Thyroid gland (tissue), 4 donors: ENCODE results near the gene ESRP2. TPM values are rescaled to one million over a fixed set of nuclear protein-coding genes. Genes with fewer than 3 reads are reported as not detected.

Experiments used
- DNase-seq, 2 donors: peaks; one replicate each; pipeline ENCODE4 v3.0.0-alpha.2; 2019
- H3K27ac ChIP-seq, 3 donors: fragments of 200-600 bp; sonication (generic); 1 replicate in 2 of 3; 2 replicates in 1 of 3; pipeline ENCODE4 v1.5.1; 2016 to 2019; ENCODE audit warnings: mild to moderate bottlenecking in 1 of 3, moderate library complexity in 1 of 3
- H3K27me3 ChIP-seq: fragments of 200-600 bp; sonication (generic); one replicate; pipeline ENCODE4 v1.5.1; 2019
- H3K36me3 ChIP-seq, 2 donors: fragments of 200-600 bp; sonication (generic); one replicate each; pipeline ENCODE4 v1.5.1; 2016 to 2019
- H3K4me1 ChIP-seq, 2 donors: fragments of 200-600 bp; sonication (generic); one replicate each; pipeline ENCODE4 v1.5.1; 2017 to 2019
- H3K4me3 ChIP-seq, 3 donors: fragments of 200-600 bp; sonication (generic); replicated peaks in 1 of 3; 1 replicate in 2 of 3; 2 replicates in 1 of 3; pipeline ENCODE4 v1.5.1; 2016; ENCODE audit warnings: mild to moderate bottlenecking in 1 of 3
- H3K9me3 ChIP-seq: fragments of 200-600 bp; sonication (generic); one replicate; pipeline ENCODE4 v1.5.1; 2017
- CTCF ChIP-seq, 6 experiments: fragments of 200-600 bp in 3 of 6; fragments of 450-650 bp in 3 of 6; sonication (generic) in 3 of 6; IDR thresholded peaks; one replicate each; pipeline ENCODE4 v1.5.1; 2016 to 2019; ENCODE audit warnings: antibody characterized with exemption in 6 of 6, mild to moderate bottlenecking in 2 of 6, inconsistent platforms in 1 of 6, moderate library complexity in 1 of 6
- POLR2A ChIP-seq, 2 donors: fragments of 450-650 bp; IDR thresholded peaks; one replicate each; pipeline ENCODE4 v1.6.1; 2017; ENCODE audit warnings: antibody characterized with exemption in 2 of 2, mild to moderate bottlenecking in 2 of 2, moderate library complexity in 1 of 2
- WGBS, 2 donors: methylation state at CpG; one replicate each; pipeline ENCODE4 v1.1.5; 2017; 5-methylcytosine and 5-hydroxymethylcytosine counted together
- intact Hi-C: fragments of 100-400 bp; cut with DNase I; formaldehyde crosslinking; loops from one replicate; pipeline ENCODE4 v1.15.1; 2023
- total RNA-seq, 4 donors: library from RNA; depleted of rRNA; stranded (reverse); fragments of >200 nt; gene quantifications; one replicate each; pipeline ENCODE4 v1.2.3, GENCODE V29; 2016

ESRP2 gene
- 10 to 100 TPM; 42.9 to 86.9 (median 50.5) TPM for total RNA-seq

GRCh38 chr16:68235887-68236136 is at the start of gene ESRP2:
ESRP2 (minus strand) TSS chr16:68236127; CDS start chr16:68236045, 82 bp downstream.
- H3K9me3 ChIP-seq = no peaks in the 10 kb centered on the region
- intact Hi-C loops = loop anchor here (10.0 kb wide), 1 partner anchor 241 kb away; the partner anchor contains the start of gene DPEP2
- no peaks in the 10 kb centered on the region for H3K27me3 ChIP-seq
- peaks cover 31 to 40% of the 10 kb centered on the region in 2 donors for H3K4me1 ChIP-seq
- no peak for DNase-seq
- WGBS, 2 donors = 5% methylated on average over 28 of the region's 36 CpGs; no CpG with 5 or more reads in 1 of the 2 donors
- no peak for TF ChIP-seq CTCF (IDR thresholded peaks at IDR 0.05)
- peak within 1 kb of the TSS; percentile 91 to 96 (median 95) for H3K27ac ChIP-seq
- peaks cover 15 to 18% of the 10 kb centered on the region in 2 donors for H3K36me3 ChIP-seq
- peak within 1 kb of the TSS; percentile 30 to 68 (median 50) for H3K4me3 ChIP-seq

GRCh38 chr16:68285683-68286082 is 49.8 kb upstream of the ESRP2 start:
- H3K4me3 ChIP-seq = no peak overlapping the region
- DNase-seq = no peak
- no peaks in the 10 kb centered on the region for H3K9me3 ChIP-seq
- WGBS, 2 donors = 82 to 89% methylated on average over 3 of the region's 3 CpGs
- no peaks in the 10 kb centered on the region for H3K27me3 ChIP-seq
- intact Hi-C loops = no loop called here
- peaks cover 7 to 23% of the 10 kb centered on the region in 2 donors for H3K36me3 ChIP-seq
- no peak for TF ChIP-seq POLR2A (IDR thresholded peaks at IDR 0.05)
- no peak for TF ChIP-seq CTCF (IDR thresholded peaks at IDR 0.05)
- peaks cover 4 to 65% of the 10 kb centered on the region in 2 donors for H3K4me1 ChIP-seq
- peak overlapping the region in 2 of 3 donors; percentile 2 to 24 for H3K27ac ChIP-seq

- peak overlapping the region in 1 of 3 donors; percentile 24 for H3K27ac ChIP-seq
- TF ChIP-seq CTCF (IDR thresholded peaks at IDR 0.05) (no peak), POLR2A (IDR thresholded peaks at IDR 0.05) (no peak)
- DNase-seq = no peak
- H3K27me3 ChIP-seq = no peaks in the 10 kb centered on the region
- intact Hi-C loops = no loop called here
- H3K36me3 ChIP-seq = peaks cover 0 to 18% of the 10 kb centered on the region in 2 donors
- 65 to 66% methylated on average over 5 of the region's 5 CpGs for WGBS, 2 donors
- peaks cover 4 to 71% of the 10 kb centered on the region in 2 donors for H3K4me1 ChIP-seq
- H3K4me3 ChIP-seq = no peak overlapping the region
- no peaks in the 10 kb centered on the region for H3K9me3 ChIP-seq
These were observed 48.9 kb upstream of the ESRP2 start for GRCh38 chr16:68284847-68285246.

DNA sequence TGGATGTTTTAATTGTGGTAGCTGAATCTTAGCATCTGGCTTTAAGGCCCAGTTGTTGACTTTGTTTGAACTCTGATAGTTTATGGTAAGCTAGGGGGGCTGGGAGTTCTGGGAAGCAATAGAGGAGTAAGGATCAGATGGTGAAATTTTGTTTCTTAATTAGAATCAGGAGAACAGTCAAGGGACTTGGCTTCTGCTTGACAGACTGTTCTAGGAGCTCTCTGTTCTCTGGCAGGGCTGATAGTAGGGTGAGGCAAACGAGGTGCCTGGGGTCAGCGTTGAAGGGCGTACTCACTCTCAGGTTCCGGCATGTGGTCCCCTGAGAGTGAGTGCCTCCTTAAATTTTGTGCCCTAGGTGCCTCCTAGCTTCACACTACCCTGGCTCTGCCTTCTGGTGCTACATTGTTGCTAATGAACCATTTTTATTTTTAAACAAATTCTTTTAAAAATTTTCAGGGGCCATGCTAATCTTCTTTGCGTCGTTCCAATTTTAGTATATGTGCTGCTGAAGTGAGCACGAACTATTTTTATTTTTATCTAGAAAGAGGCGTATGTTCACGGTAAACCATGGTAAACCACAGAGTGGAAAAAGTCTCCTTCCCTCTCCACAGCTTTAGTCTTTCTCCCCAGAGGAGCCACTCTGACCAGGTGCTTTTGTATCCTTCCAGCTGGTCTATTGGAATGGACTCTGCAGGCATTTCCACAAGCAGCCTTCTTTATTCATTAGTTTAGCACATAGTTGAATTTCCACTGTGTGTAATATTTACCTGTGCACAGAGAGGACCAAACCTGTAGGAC is 48.1 kb upstream of the ESRP2 start:
- H3K4me3 ChIP-seq = no peak overlapping the region
- no peaks in the 10 kb centered on the region for H3K9me3 ChIP-seq
- peak overlapping the region in 2 of 3 donors; percentile 42 to 48 for H3K27ac ChIP-seq
- peaks cover 0 to 20% of the 10 kb centered on the region in 2 donors for H3K36me3 ChIP-seq
- H3K27me3 ChIP-seq = no peaks in the 10 kb centered on the region
- no peak for DNase-seq
- H3K4me1 ChIP-seq = peaks cover 4 to 71% of the 10 kb centered on the region in 2 donors
- intact Hi-C loops = no loop called here
- no peak for TF ChIP-seq CTCF (IDR thresholded peaks at IDR 0.05)
- TF ChIP-seq POLR2A (IDR thresholded peaks at IDR 0.05) = no peak
- WGBS, 2 donors = 69 to 79% methylated on average over 9 of the region's 9 CpGs

DNA sequence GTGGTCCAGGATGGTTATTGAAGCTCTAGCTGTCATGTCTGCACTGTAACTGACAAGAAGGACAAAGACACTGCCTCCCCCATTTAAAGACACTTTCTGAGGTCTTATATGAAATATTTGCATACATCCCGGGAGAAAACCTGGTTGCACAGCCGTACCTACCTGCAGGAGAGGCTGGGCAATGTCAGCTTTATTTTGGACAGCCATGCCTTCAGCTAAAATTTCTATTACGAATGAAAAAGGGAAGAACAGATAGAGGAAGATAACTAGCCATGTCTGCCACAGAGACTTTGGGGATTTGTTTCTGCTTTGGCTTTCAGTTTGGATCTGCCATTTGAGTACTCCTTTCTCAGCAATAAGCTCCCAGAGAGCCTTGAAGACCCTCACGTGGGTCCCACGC is 47.4 kb upstream of the ESRP2 start:
- Histone ChIP-seq H3K27me3 (no peaks in the 10 kb centered on the region), H3K4me1 (peaks cover 4 to 71% of the 10 kb centered on the region in 2 donors), H3K4me3 (no peak overlapping the region), H3K36me3 (peaks cover 0 to 20% of the 10 kb centered on the region in 2 donors), H3K27ac (peak overlapping the region in 2 of 3 donors; percentile 42 to 48), H3K9me3 (no peaks in the 10 kb centered on the region)
- WGBS, 2 donors = 70 to 71% methylated on average over 5 of the region's 5 CpGs
- DNase-seq = no peak
- TF ChIP-seq POLR2A (IDR thresholded peaks at IDR 0.05) (no peak), CTCF (IDR thresholded peaks at IDR 0.05) (no peak)
- intact Hi-C loops = no loop called here
